ENCODE results near the gene MLLT3.

The MLLT3 gene

GRCh38 chr9:20300430-20301115 is 321.7 kb downstream of the MLLT3 start:
- no peak for DNase-seq (ENCODE audit: low spot score)

- no peak for DNase-seq (ENCODE audit: low spot score)
Measured at GRCh38 chr9:20297646-20298084, 324.6 kb downstream of the MLLT3 start.

- DNase-seq (ENCODE audit: low spot score): no peak
Measured at GRCh38 chr9:20295555-20295954, 326.7 kb downstream of the MLLT3 start.

- no peak for DNase-seq (ENCODE audit: low spot score)
Measured at GRCh38 chr9:20294046-20294750, 328.1 kb downstream of the MLLT3 start.

GRCh38 chr9:20292002-20292401 is 330.3 kb downstream of the MLLT3 start:
- peak; percentile 9 for DNase-seq (ENCODE audit: low spot score)

Measured in HuH-7 (cell line).